ENCODE measurements around the gene ZKSCAN1.

GRCh38 chr7:100011516-100011915, 3.9 kb upstream of the ZKSCAN1 start:
- no peak for TF ChIP-seq CTCF (IDR thresholded peaks at IDR 0.05)
- no peak for TF ChIP-seq POLR2A (IDR thresholded peaks at IDR 0.05)

Measured in testis (tissue), 2 donors.